ENCODE results near the gene NXPE3. TPM values are rescaled to one million over a fixed set of nuclear protein-coding genes. Genes with fewer than 3 reads are reported as not detected.

Gene NXPE3
- total and polyA plus RNA-seq, 4 donors = 4.5 to 14.2 (median 8.0) TPM

GRCh38 chr3:101819649-101820206, 40.7 kb downstream of the NXPE3 start:
- Histone ChIP-seq H3K27ac (ENCODE audit: low read depth in 1 of 2, low read length in 1 of 2) (no peak overlapping the region), H3K9ac (ENCODE audit: insufficient read depth in 1 of 2, low read length in 2 of 2) (no peak overlapping the region), H3K9me3 (ENCODE audit: control insufficient read depth in 4 of 4, insufficient read depth in 3 of 4, low read length in 3 of 4) (peaks cover 0 to 2% (median 0%) of the 10 kb centered on the region in 4 donors), H3K36me3 (ENCODE audit: control insufficient read depth in 4 of 4, insufficient read depth in 4 of 4, low read length in 4 of 4) (peaks cover 8 to 18% (median 11%) of the 10 kb centered on the region in 4 donors), H3K4me3 (no peak overlapping the region), H3K4me1 (ENCODE audit: control insufficient read depth in 5 of 5, insufficient read depth in 5 of 5, low read length in 5 of 5) (peaks cover 0 to 3% (median 0%) of the 10 kb centered on the region in 5 donors), H3K27me3 (ENCODE audit: control insufficient read depth in 3 of 3, insufficient read depth in 3 of 3, low read length in 2 of 3) (no peaks in the 10 kb centered on the region)
- ATAC-seq (ENCODE audit: insufficient read depth, low FRiP score) (no peak), DNase-seq (no peak)
- no peak for TF ChIP-seq CTCF (IDR thresholded peaks at IDR 0.05; ENCODE audit: control extremely low read depth, extremely low read depth)
- WGBS, 2 donors = 39 to 76% methylated on average over 2 of the region's 2 CpGs

GRCh38 chr3:101821503-101821902, 42.5 kb downstream of the NXPE3 start:
- Histone ChIP-seq H3K27ac (ENCODE audit: low read depth in 1 of 2, low read length in 1 of 2) (no peak overlapping the region), H3K4me1 (ENCODE audit: control insufficient read depth in 5 of 5, insufficient read depth in 5 of 5, low read length in 5 of 5) (peaks cover 0 to 5% (median 0%) of the 10 kb centered on the region in 5 donors), H3K9me3 (ENCODE audit: control insufficient read depth in 4 of 4, insufficient read depth in 3 of 4, low read length in 3 of 4) (peaks cover 0 to 2% (median 0%) of the 10 kb centered on the region in 4 donors), H3K27me3 (ENCODE audit: control insufficient read depth in 3 of 3, insufficient read depth in 3 of 3, low read length in 2 of 3) (no peaks in the 10 kb centered on the region), H3K9ac (ENCODE audit: insufficient read depth in 1 of 2, low read length in 2 of 2) (no peak overlapping the region), H3K4me3 (no peak overlapping the region), H3K36me3 (ENCODE audit: control insufficient read depth in 4 of 4, insufficient read depth in 4 of 4, low read length in 4 of 4) (peaks cover 8 to 18% (median 11%) of the 10 kb centered on the region in 4 donors)
- no peak for TF ChIP-seq CTCF (IDR thresholded peaks at IDR 0.05; ENCODE audit: control extremely low read depth, extremely low read depth)
- 97 to 98% methylated on average over 19 of the region's 19 CpGs for WGBS, 2 donors
- DNase-seq (no peak), ATAC-seq (ENCODE audit: insufficient read depth, low FRiP score) (no peak)

DNA sequence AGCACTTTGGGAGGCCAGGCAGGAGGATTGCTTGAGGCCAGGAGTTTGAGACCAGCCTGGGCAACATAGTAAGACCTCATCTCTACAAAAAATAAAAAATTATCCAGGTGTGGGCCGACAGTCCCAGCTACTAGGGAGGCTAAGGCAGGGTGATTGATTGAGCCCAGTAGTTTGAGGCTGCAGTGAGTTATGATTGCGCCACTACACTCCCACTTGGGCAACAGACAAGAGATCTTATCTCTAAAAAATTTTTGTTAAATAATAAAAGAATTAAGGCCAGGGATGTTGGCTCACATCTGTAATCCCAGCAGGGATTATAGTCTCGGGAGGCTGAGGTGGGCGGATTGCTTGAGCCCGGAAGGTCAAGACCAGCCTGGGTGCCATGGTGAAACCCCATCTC, 44.5 kb downstream of the NXPE3 start:
- Histone ChIP-seq H3K27ac (ENCODE audit: low read depth in 1 of 2, low read length in 1 of 2) (no peak overlapping the region), H3K9me3 (ENCODE audit: control insufficient read depth in 4 of 4, insufficient read depth in 3 of 4, low read length in 3 of 4) (peaks cover 0 to 2% (median 0%) of the 10 kb centered on the region in 4 donors), H3K4me1 (ENCODE audit: control insufficient read depth in 5 of 5, insufficient read depth in 5 of 5, low read length in 5 of 5) (peaks cover 0 to 9% (median 3%) of the 10 kb centered on the region in 5 donors), H3K4me3 (no peak overlapping the region), H3K36me3 (ENCODE audit: control insufficient read depth in 4 of 4, insufficient read depth in 4 of 4, low read length in 4 of 4) (peaks cover 2 to 12% (median 7%) of the 10 kb centered on the region in 4 donors), H3K9ac (ENCODE audit: insufficient read depth in 1 of 2, low read length in 2 of 2) (no peak overlapping the region), H3K27me3 (ENCODE audit: control insufficient read depth in 3 of 3, insufficient read depth in 3 of 3, low read length in 2 of 3) (no peaks in the 10 kb centered on the region)
- 77 to 86% methylated on average over 5 of the region's 5 CpGs for WGBS, 2 donors
- no peak for ATAC-seq (ENCODE audit: insufficient read depth, low FRiP score)
- DNase-seq = no peak
- TF ChIP-seq CTCF (IDR thresholded peaks at IDR 0.05; ENCODE audit: control extremely low read depth, extremely low read depth) = no peak

- DNase-seq = no peak
- no peak for ATAC-seq (ENCODE audit: insufficient read depth, low FRiP score)
- H3K4me3 ChIP-seq = no peak overlapping the region
- peak overlapping the region in 1 of 2 donors; percentile 53 for H3K27ac ChIP-seq (ENCODE audit: low read depth in 1 of 2, low read length in 1 of 2)
- no peak for TF ChIP-seq CTCF (IDR thresholded peaks at IDR 0.05; ENCODE audit: control extremely low read depth, extremely low read depth)
- no peaks in the 10 kb centered on the region for H3K27me3 ChIP-seq (ENCODE audit: control insufficient read depth in 3 of 3, insufficient read depth in 3 of 3, low read length in 2 of 3)
- H3K9ac ChIP-seq (ENCODE audit: insufficient read depth in 1 of 2, low read length in 2 of 2) = no peak overlapping the region
- peaks cover 3 to 19% (median 9%) of the 10 kb centered on the region in 5 donors for H3K4me1 ChIP-seq (ENCODE audit: control insufficient read depth in 5 of 5, insufficient read depth in 5 of 5, low read length in 5 of 5)
- peaks cover 0 to 2% (median 0%) of the 10 kb centered on the region in 4 donors for H3K9me3 ChIP-seq (ENCODE audit: control insufficient read depth in 4 of 4, insufficient read depth in 3 of 4, low read length in 3 of 4)
- peaks cover 2 to 12% (median 7%) of the 10 kb centered on the region in 4 donors for H3K36me3 ChIP-seq (ENCODE audit: control insufficient read depth in 4 of 4, insufficient read depth in 4 of 4, low read length in 4 of 4)
- WGBS, 2 donors = 45 to 58% methylated on average over 3 of the region's 3 CpGs
These were observed 45.7 kb downstream of the NXPE3 start for GRCh38 chr3:101824702-101825101.
